H9 (cell line): ENCODE results near the gene OAS3. TPM values are rescaled to one million over a fixed set of nuclear protein-coding genes. Genes with fewer than 3 reads are reported as not detected.

Source experiments
- DNase-seq: peaks from one replicate; pipeline ENCODE4 v3.0.0-alpha.2; 2017
- H2AFZ ChIP-seq: one replicate; pipeline ENCODE4 v1.6.1; 2013; ENCODE audit warnings: mild to moderate bottlenecking, low read length, control low read depth, moderate library complexity
- H2AK5ac ChIP-seq: 2 replicates; pipeline ENCODE4 v1.6.1; 2013; ENCODE audit warnings: low read length, control low read depth, mixed read lengths; ENCODE audit not compliant: insufficient read length
- H2BK120ac ChIP-seq: one replicate; pipeline ENCODE4 v1.6.1; 2013; ENCODE audit warnings: low read depth, mild to moderate bottlenecking, low read length, control low read depth, inconsistent platforms; ENCODE audit not compliant: poor library complexity, severe bottlenecking
- H2BK12ac ChIP-seq: 2 replicates; pipeline ENCODE4 v1.6.1; 2013; ENCODE audit warnings: low read length, control low read depth, mixed read lengths, low read depth; ENCODE audit not compliant: insufficient read length
- H2BK15ac ChIP-seq: 2 replicates; pipeline ENCODE4 v1.6.1; 2013; ENCODE audit warnings: low read depth, low read length, control low read depth
- H2BK20ac ChIP-seq: one replicate; pipeline ENCODE4 v1.6.1; 2013; ENCODE audit warnings: low read depth, mild to moderate bottlenecking, low read length, control low read depth, inconsistent platforms; ENCODE audit not compliant: poor library complexity, severe bottlenecking
- H2BK5ac ChIP-seq: 2 replicates; pipeline ENCODE4 v1.6.1; 2013; ENCODE audit warnings: low read length, control low read depth, mixed read lengths; ENCODE audit not compliant: insufficient read length
- H3K14ac ChIP-seq: 2 replicates; pipeline ENCODE4 v1.6.1; 2013; ENCODE audit warnings: low read length, control low read depth; ENCODE audit not compliant: insufficient read depth
- H3K18ac ChIP-seq: 2 replicates; pipeline ENCODE4 v1.6.1; 2013; ENCODE audit warnings: low read depth, mild to moderate bottlenecking, mixed read lengths, low read length, control low read depth; ENCODE audit not compliant: insufficient read length
- H3K23ac ChIP-seq: 2 replicates; pipeline ENCODE4 v1.6.1; 2013; ENCODE audit warnings: low read length, control low read depth, mixed read lengths, low read depth; ENCODE audit not compliant: insufficient read length
- H3K23me2 ChIP-seq: 2 replicates; pipeline ENCODE4 v1.6.1; 2013; ENCODE audit warnings: low read depth, mild to moderate bottlenecking, mixed read lengths, low read length, control low read depth; ENCODE audit not compliant: insufficient read length, poor library complexity, severe bottlenecking
- H3K27ac ChIP-seq: 2 replicates; pipeline ENCODE4 v1.5.1; 2013; ENCODE audit warnings: low read length, control low read depth, mixed read lengths, low read depth; ENCODE audit not compliant: insufficient read length
- H3K27me3 ChIP-seq: 2 replicates; pipeline ENCODE4 v1.6.1; 2013; ENCODE audit warnings: low read length, control low read depth, inconsistent platforms; ENCODE audit not compliant: insufficient read depth
- H3K4ac ChIP-seq: 2 replicates; pipeline ENCODE4 v1.6.1; 2013; ENCODE audit warnings: low read depth, mild to moderate bottlenecking, control low read depth, inconsistent platforms, low read length, moderate library complexity
- H3K4me1 ChIP-seq: 2 replicates; pipeline ENCODE4 v1.6.1; 2013; ENCODE audit warnings: low read length, control low read depth, inconsistent platforms; ENCODE audit not compliant: insufficient read depth
- H3K4me2 ChIP-seq: 2 replicates; pipeline ENCODE4 v1.6.1; 2013; ENCODE audit warnings: low read length, control low read depth, mixed read lengths; ENCODE audit not compliant: insufficient read length, insufficient read depth
- H3K56ac ChIP-seq: 2 replicates; pipeline ENCODE4 v1.6.1; 2013; ENCODE audit warnings: low read depth, mild to moderate bottlenecking, mixed read lengths, low read length, control low read depth; ENCODE audit not compliant: insufficient read length
- H3K79me1 ChIP-seq: 2 replicates; pipeline ENCODE4 v1.6.1; 2013; ENCODE audit warnings: low read depth, mild to moderate bottlenecking, moderate library complexity, low read length, control low read depth, inconsistent platforms; ENCODE audit not compliant: insufficient read depth, poor library complexity, severe bottlenecking
- H3K79me2 ChIP-seq: 2 replicates; pipeline ENCODE4 v1.6.1; 2013; ENCODE audit warnings: low read length, control low read depth, inconsistent platforms; ENCODE audit not compliant: insufficient read depth
- H3K9ac ChIP-seq: 2 replicates; pipeline ENCODE4 v1.6.1; 2013; ENCODE audit warnings: low read length, control low read depth, mixed read lengths; ENCODE audit not compliant: insufficient read length; ENCODE audit errors: extremely low read depth
- H3K9me3 ChIP-seq: one replicate; pipeline ENCODE4 v1.6.1; 2013; ENCODE audit warnings: low read depth, low read length, inconsistent platforms; ENCODE audit not compliant: control insufficient read depth
- H3T11ph ChIP-seq: one replicate; pipeline ENCODE4 v1.6.1; 2013; ENCODE audit warnings: mild to moderate bottlenecking, low read length, control low read depth, inconsistent platforms
- H4K20me1 ChIP-seq: one replicate; pipeline ENCODE4 v1.6.1; 2013; ENCODE audit not compliant: control insufficient read depth, insufficient read length, insufficient read depth
- H4K5ac ChIP-seq: 2 replicates; pipeline ENCODE4 v1.6.1; 2013; ENCODE audit warnings: low read depth, mild to moderate bottlenecking, mixed read lengths, low read length, control low read depth; ENCODE audit not compliant: insufficient read length
- H4K8ac ChIP-seq: replicated peaks from 2 replicates; pipeline ENCODE4 v1.6.1; 2013; ENCODE audit warnings: low read length, control low read depth, mixed read lengths, low read depth; ENCODE audit not compliant: insufficient read length
- H4K91ac ChIP-seq: 2 replicates; pipeline ENCODE4 v1.6.1; 2013; ENCODE audit warnings: low read depth, mild to moderate bottlenecking, moderate library complexity, mixed read lengths, low read length, control low read depth; ENCODE audit not compliant: insufficient read length
- H3K27ac Mint-ChIP-seq, 3 experiments: 2 replicates in 2 of 3; 3 replicates in 1 of 3; pipeline ENCODE4 v1.8.0; 2020 to 2021; ENCODE audit warnings: mixed read lengths in 3 of 3, mild to moderate bottlenecking in 1 of 3, moderate library complexity in 1 of 3
- H3K27me3 Mint-ChIP-seq: 2 replicates; pipeline ENCODE4 v1.8.0; 2021; ENCODE audit warnings: low read depth, mild to moderate bottlenecking, moderate library complexity, mixed read lengths
- H3K36me3 Mint-ChIP-seq, 3 experiments: 2 replicates in 2 of 3; 3 replicates in 1 of 3; pipeline ENCODE4 v1.8.0; 2020 to 2021; ENCODE audit warnings: low read depth in 3 of 3, mixed read lengths in 3 of 3; ENCODE audit not compliant: insufficient read depth in 1 of 3
- H3K4me1 Mint-ChIP-seq, 2 experiments: 2 replicates each; pipeline ENCODE4 v1.8.0; 2020; ENCODE audit warnings: mixed read lengths in 2 of 2
- H3K4me3 Mint-ChIP-seq, 2 experiments: 2 replicates in 1 of 2; 3 replicates in 1 of 2; pipeline ENCODE4 v1.8.0; 2020 to 2021; ENCODE audit warnings: mild to moderate bottlenecking in 2 of 2, mixed read lengths in 2 of 2, moderate library complexity in 1 of 2
- H3K9me3 Mint-ChIP-seq, 2 experiments: 2 replicates in 1 of 2; 3 replicates in 1 of 2; pipeline ENCODE4 v1.8.0; 2020; ENCODE audit warnings: mild to moderate bottlenecking in 2 of 2, mixed read lengths in 2 of 2, moderate library complexity in 1 of 2
- WGBS: extraction: QIAGEN DNeasy Blood & Tissue Kit; methylation state at CpG from one replicate; pipeline ENCODE4 v1.1.7; 2013; ENCODE audit warnings: missing lambda C conversion rate, low lambda C conversion rate, mixed read lengths; ENCODE audit not compliant: insufficient read length; ENCODE audit errors: extremely low coverage; 5-methylcytosine and 5-hydroxymethylcytosine counted together
- total RNA-seq: library from RNA; stranded (reverse); gene quantifications from 2 replicates; pipeline ENCODE4 v1.2.1, GENCODE V29; 2021
- TF ChIP-seq, protein P1 (sequence below): fragments of 200-600 bp; sonication (generic); conservative IDR thresholded peaks from 3 replicates; pipeline ENCODE4 v1.8.0; 2021; ENCODE audit warnings: antibody characterized with exemption, mild to moderate bottlenecking

Gene OAS3
- total RNA-seq, 1 experiment from 2014 or later = 0.81 TPM

DNA sequence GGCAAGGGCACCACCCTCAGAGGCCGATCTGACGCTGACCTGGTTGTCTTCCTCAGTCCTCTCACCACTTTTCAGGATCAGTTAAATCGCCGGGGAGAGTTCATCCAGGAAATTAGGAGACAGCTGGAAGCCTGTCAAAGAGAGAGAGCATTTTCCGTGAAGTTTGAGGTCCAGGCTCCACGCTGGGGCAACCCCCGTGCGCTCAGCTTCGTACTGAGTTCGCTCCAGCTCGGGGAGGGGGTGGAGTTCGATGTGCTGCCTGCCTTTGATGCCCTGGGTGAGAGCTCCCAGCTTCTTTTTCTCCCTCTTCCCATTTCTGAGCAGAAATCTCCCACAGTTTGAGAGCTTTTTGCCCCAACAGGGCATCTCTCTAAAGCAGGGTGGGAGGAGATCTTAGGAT lies 29.7 kb upstream of the OAS3 start:
- Histone ChIP-seq H4K8ac (no peak overlapping the region), H4K91ac (no peak overlapping the region)

More for the DNA sequence above, 29.7 kb upstream of the OAS3 start:
- Histone ChIP-seq H3T11ph (no peak overlapping the region), H3K27ac (no peak overlapping the region), H3K27me3 (no peaks in the 10 kb centered on the region), H4K5ac (no peak overlapping the region), H2AFZ (no peak overlapping the region), H3K79me1 (no peaks in the 10 kb centered on the region), H2BK120ac (no peak overlapping the region), H3K18ac (no peak overlapping the region), H2BK12ac (no peak overlapping the region), H3K9me3 (peaks cover 6% of the 10 kb centered on the region), H3K14ac (no peak overlapping the region), H3K4me2 (no peak overlapping the region), H3K79me2 (no peaks in the 10 kb centered on the region), H2BK15ac (no peak overlapping the region), H2AK5ac (no peak overlapping the region), H4K20me1 (no peaks in the 10 kb centered on the region), H2BK20ac (no peak overlapping the region), H3K4me1 (no peaks in the 10 kb centered on the region), H3K4ac (no peak overlapping the region), H3K9ac (no peak overlapping the region), H3K56ac (no peak overlapping the region), H3K23me2 (no peaks in the 10 kb centered on the region), H3K23ac (no peak overlapping the region), H2BK5ac (no peak overlapping the region)
- Mint-ChIP-seq H3K27me3 (peaks cover 30% of the 10 kb centered on the region), H3K4me1 (peaks cover 8% of the 10 kb centered on the region in 2 experiments), H3K4me3 (no peak overlapping the region), H3K9me3 (peaks cover 38 to 39% of the 10 kb centered on the region in 2 experiments), H3K27ac (no peak overlapping the region; a peak in 1 of 7 replicates), H3K36me3 (peaks cover 6 to 22% (median 7%) of the 10 kb centered on the region in 3 experiments; a peak in 6 of 7 replicates)
- WGBS = no CpG with 5 or more reads among the region's 12 CpGs
- no peak for DNase-seq
- TF ChIP-seq, protein P1, sequence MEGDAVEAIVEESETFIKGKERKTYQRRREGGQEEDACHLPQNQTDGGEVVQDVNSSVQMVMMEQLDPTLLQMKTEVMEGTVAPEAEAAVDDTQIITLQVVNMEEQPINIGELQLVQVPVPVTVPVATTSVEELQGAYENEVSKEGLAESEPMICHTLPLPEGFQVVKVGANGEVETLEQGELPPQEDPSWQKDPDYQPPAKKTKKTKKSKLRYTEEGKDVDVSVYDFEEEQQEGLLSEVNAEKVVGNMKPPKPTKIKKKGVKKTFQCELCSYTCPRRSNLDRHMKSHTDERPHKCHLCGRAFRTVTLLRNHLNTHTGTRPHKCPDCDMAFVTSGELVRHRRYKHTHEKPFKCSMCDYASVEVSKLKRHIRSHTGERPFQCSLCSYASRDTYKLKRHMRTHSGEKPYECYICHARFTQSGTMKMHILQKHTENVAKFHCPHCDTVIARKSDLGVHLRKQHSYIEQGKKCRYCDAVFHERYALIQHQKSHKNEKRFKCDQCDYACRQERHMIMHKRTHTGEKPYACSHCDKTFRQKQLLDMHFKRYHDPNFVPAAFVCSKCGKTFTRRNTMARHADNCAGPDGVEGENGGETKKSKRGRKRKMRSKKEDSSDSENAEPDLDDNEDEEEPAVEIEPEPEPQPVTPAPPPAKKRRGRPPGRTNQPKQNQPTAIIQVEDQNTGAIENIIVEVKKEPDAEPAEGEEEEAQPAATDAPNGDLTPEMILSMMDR = no peak
